Calu3 (cell line): ENCODE results near the gene MRPS9. TPM values are rescaled to one million over a fixed set of nuclear protein-coding genes. Genes with fewer than 3 reads are reported as not detected.

ENCODE experiments used
- BruUV-seq: library from RNA; stranded (reverse); fragments of 400-500 nt; replicated peaks from 2 replicates; lab custom pipeline; 2021; lab: Mats Ljungman, UMichigan
- CTCF ChIA-PET: fragments of 300-600 bp; sonication (Branson Sonifier 250); formaldehyde crosslinking; loops from one replicate; lab custom pipeline; 2022; ENCODE audit warnings: antibody characterized with exemption; lab: Charles Lee
- DNase-seq: peaks from one replicate; pipeline ENCODE4 v3.0.0; 2022
- H3K27ac Mint-ChIP-seq: one replicate; pipeline ENCODE4 v1.8.0; 2022; ENCODE audit warnings: mixed read lengths; ENCODE audit not compliant: unreplicated experiment
- H3K27me3 Mint-ChIP-seq: one replicate; pipeline ENCODE4 v1.8.0; 2022; ENCODE audit warnings: mixed read lengths; ENCODE audit not compliant: unreplicated experiment
- H3K36me3 Mint-ChIP-seq: one replicate; pipeline ENCODE4 v1.8.0; 2022; ENCODE audit warnings: mild to moderate bottlenecking, moderate library complexity, mixed read lengths; ENCODE audit not compliant: insufficient read depth, unreplicated experiment
- H3K4me1 Mint-ChIP-seq: one replicate; pipeline ENCODE4 v1.8.0; 2022; ENCODE audit warnings: mild to moderate bottlenecking, low read depth, mixed read lengths; ENCODE audit not compliant: unreplicated experiment
- H3K4me3 Mint-ChIP-seq: one replicate; pipeline ENCODE4 v1.8.0; 2022; ENCODE audit warnings: mild to moderate bottlenecking, low read depth, moderate library complexity, mixed read lengths; ENCODE audit not compliant: unreplicated experiment
- H3K9me3 Mint-ChIP-seq: one replicate; pipeline ENCODE4 v1.8.0; 2022; ENCODE audit warnings: low read depth, mixed read lengths; ENCODE audit not compliant: unreplicated experiment
- intact Hi-C: fragments of 100-400 bp; cut with micrococcal nuclease; formaldehyde crosslinking; loops from one replicate; pipeline ENCODE4 v1.10.0; 2022; ENCODE audit not compliant: unreplicated experiment
- total RNA-seq: library from RNA; stranded (reverse); gene quantifications from 2 replicates; pipeline ENCODE4 v1.2.3, GENCODE V29; 2022
- TF ChIP-seq, protein P1 (sequence below): fragments of 200-600 bp; IDR thresholded peaks from one replicate; pipeline ENCODE4 v1.8.0; 2022; ENCODE audit warnings: antibody characterized with exemption; ENCODE audit not compliant: unreplicated experiment

Gene MRPS9
- total RNA-seq, 1 experiment from 2014 or later: 33.9 TPM

DNA sequence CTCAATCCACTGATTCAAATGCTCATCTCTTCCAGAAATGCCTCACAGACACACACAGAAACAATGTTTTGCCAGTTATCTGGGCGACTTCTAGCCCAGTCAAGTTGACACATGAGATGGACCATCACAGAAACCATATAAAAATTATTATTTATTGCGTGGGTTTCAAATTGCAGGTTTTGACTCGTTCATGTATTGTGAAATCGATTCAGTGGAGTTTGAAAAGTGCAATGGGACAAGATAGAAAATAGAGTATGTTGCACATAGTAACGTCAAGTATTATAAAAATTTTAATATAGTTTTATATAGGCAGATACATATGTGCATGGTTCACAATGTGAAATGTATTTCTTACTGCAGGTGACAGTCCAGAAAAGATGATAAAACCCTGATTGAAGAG lies 100.8 kb downstream of the MRPS9 start:
- CTCF ChIA-PET: no interaction called here
- intact Hi-C loops: no loop called here
- Mint-ChIP-seq H3K9me3 (no peaks in the 10 kb centered on the region), H3K27me3 (peaks cover 90% of the 10 kb centered on the region), H3K27ac (no peak overlapping the region), H3K36me3 (peaks cover 4% of the 10 kb centered on the region), H3K4me3 (no peak overlapping the region), H3K4me1 (no peaks in the 10 kb centered on the region)
- TF ChIP-seq, protein P1, sequence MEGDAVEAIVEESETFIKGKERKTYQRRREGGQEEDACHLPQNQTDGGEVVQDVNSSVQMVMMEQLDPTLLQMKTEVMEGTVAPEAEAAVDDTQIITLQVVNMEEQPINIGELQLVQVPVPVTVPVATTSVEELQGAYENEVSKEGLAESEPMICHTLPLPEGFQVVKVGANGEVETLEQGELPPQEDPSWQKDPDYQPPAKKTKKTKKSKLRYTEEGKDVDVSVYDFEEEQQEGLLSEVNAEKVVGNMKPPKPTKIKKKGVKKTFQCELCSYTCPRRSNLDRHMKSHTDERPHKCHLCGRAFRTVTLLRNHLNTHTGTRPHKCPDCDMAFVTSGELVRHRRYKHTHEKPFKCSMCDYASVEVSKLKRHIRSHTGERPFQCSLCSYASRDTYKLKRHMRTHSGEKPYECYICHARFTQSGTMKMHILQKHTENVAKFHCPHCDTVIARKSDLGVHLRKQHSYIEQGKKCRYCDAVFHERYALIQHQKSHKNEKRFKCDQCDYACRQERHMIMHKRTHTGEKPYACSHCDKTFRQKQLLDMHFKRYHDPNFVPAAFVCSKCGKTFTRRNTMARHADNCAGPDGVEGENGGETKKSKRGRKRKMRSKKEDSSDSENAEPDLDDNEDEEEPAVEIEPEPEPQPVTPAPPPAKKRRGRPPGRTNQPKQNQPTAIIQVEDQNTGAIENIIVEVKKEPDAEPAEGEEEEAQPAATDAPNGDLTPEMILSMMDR: no peak
- DNase-seq: no peak
- no TSS peak for BruUV-seq

- CTCF ChIA-PET: no interaction called here
- Mint-ChIP-seq H3K9me3 (no peaks in the 10 kb centered on the region), H3K4me1 (no peaks in the 10 kb centered on the region), H3K27ac (no peak overlapping the region), H3K36me3 (peaks cover 9% of the 10 kb centered on the region), H3K27me3 (peaks cover 89% of the 10 kb centered on the region), H3K4me3 (no peak overlapping the region)
- intact Hi-C loops: no loop called here
- DNase-seq: no peak
- no TSS peak for BruUV-seq
- TF ChIP-seq, protein P1: no peak
Observed at GRCh38 chr2:105139556-105140239, 101.8 kb downstream of the MRPS9 start.

DNA sequence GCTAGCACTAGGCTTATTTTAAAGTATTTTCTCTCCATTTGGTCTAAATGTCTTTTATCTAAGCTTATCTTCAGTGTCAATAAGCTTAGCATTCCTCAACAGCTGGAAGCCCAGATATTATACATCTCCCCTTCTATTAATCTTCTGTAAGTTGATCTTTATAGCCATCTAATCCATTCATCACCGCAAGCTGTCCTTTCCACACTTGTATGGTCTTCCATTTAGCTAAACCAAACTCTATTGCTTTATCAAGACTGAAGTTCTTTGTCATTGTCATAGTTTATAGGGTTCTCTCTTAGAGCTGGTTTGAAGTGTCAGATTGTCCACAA lies 102.3 kb downstream of the MRPS9 start:
- TF ChIP-seq, protein P1: no peak
- H3K4me1 Mint-ChIP-seq: no peaks in the 10 kb centered on the region
- no peaks in the 10 kb centered on the region for H3K9me3 Mint-ChIP-seq
- CTCF ChIA-PET: no interaction called here
- peaks cover 89% of the 10 kb centered on the region for H3K27me3 Mint-ChIP-seq
- no peak for DNase-seq
- intact Hi-C loops: no loop called here
- peaks cover 10% of the 10 kb centered on the region for H3K36me3 Mint-ChIP-seq
- no peak overlapping the region for H3K4me3 Mint-ChIP-seq
- BruUV-seq: no TSS peak
- H3K27ac Mint-ChIP-seq: no peak overlapping the region

DNA sequence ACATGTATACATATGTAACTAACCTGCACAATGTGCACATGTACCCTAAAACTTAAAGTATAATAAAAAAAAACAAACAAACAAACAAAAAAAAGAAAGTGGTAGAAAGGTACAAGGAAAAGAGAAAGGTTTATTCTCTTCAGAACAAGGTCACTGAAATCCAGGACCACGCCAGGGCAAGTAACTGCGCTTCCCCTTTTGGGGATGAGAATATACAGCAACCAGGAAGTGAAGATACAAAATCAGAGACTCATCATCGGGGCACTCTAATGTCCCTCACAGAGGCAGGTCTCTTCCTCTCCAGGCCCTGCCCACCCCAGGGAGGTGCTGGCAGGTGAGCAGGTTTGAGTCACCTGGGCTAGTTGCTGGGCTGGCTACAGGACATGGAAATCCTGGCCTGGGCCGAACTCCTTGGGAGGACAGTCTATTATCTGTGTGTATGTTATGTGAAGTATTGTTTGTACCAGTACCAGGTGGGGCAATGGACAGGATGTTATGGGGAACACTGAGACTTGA lies 103.3 kb downstream of the MRPS9 start:
- Mint-ChIP-seq H3K36me3 (peaks cover 10% of the 10 kb centered on the region), H3K27ac (no peak overlapping the region), H3K9me3 (no peaks in the 10 kb centered on the region), H3K27me3 (peaks cover 89% of the 10 kb centered on the region), H3K4me1 (no peaks in the 10 kb centered on the region), H3K4me3 (no peak overlapping the region)
- BruUV-seq: no TSS peak
- TF ChIP-seq, protein P1: no peak
- intact Hi-C loops: no loop called here
- DNase-seq: no peak
- CTCF ChIA-PET: no interaction called here
